T1000 (cell line): ENCODE results near the gene ZNF865.

Source experiments
- DNase-seq: peaks from one replicate; lab custom pipeline; 2025; ENCODE audit warnings: mixed read lengths; lab: John Stamatoyannopoulos, UW

ZNF865 gene

GRCh38 chr19:55658846-55659459 is 53.5 kb downstream of the ZNF865 start:
- no peak for DNase-seq

GRCh38 chr19:55659822-55660221 is 54.4 kb downstream of the ZNF865 start:
- DNase-seq = no peak

GRCh38 chr19:55660404-55660803 is 55.0 kb downstream of the ZNF865 start:
- DNase-seq = no peak

- DNase-seq = no peak
These were observed 55.5 kb downstream of the ZNF865 start for GRCh38 chr19:55660991-55661390.

GRCh38 chr19:55661826-55662225 is 56.4 kb downstream of the ZNF865 start:
- no peak for DNase-seq

GRCh38 chr19:55663846-55664536 is 58.5 kb downstream of the ZNF865 start:
- no peak for DNase-seq

GRCh38 chr19:55666343-55667005 is 61.0 kb downstream of the ZNF865 start:
- no peak for DNase-seq
